ENCODE data around the gene FITM1. TPM values are rescaled to one million over a fixed set of nuclear protein-coding genes. Genes with fewer than 3 reads are reported as not detected.

The FITM1 gene
- total RNA-seq, 4 donors from 2014 or later: 0.61 to 1.3 (median 1.0) TPM; not detected in 1

DNA sequence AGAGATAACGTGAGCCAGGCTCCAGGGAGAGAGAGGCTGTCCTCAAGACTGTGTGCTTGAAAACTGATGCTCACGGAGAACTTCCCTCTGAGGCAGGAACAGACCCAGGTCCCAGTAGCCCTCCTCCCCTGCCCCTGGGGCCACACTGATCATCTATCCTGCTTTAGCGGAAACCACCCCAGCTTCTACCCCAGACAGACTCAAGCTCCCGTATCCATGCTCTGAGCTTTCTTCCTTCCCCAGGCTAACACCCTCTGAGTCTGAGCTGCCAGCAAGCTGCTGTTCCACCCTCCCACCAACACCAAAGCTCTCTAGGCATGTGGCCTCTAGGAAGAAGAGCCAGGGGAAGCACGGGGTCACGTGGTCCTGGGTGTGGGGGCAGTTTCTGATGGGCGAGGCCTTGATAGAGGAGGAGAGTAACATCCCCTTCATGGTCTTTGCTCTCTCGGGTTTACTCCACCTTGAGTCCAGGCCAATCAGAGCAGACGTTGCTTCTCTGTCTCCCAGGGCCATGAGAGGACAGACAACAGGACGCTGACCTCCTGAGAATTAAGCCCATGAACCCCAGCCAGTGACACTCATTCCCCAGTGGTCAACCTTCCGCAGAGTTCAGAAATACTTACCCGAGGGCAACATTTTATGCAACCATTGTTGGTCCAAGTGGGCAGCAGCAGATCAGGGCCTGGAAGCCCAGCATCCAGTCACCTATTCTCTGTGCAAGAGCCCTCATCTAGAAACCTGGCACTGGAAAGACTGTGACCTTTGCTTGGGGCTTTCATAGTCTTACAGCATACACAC is 35.0 kb upstream of the FITM1 start:
- DNase-seq (ENCODE audit: low spot score in 2 of 2): peak; percentile 44 to 92
- TF ChIP-seq POLR2A (IDR thresholded peaks at IDR 0.05): no peak
- TF ChIP-seq, protein P1, sequence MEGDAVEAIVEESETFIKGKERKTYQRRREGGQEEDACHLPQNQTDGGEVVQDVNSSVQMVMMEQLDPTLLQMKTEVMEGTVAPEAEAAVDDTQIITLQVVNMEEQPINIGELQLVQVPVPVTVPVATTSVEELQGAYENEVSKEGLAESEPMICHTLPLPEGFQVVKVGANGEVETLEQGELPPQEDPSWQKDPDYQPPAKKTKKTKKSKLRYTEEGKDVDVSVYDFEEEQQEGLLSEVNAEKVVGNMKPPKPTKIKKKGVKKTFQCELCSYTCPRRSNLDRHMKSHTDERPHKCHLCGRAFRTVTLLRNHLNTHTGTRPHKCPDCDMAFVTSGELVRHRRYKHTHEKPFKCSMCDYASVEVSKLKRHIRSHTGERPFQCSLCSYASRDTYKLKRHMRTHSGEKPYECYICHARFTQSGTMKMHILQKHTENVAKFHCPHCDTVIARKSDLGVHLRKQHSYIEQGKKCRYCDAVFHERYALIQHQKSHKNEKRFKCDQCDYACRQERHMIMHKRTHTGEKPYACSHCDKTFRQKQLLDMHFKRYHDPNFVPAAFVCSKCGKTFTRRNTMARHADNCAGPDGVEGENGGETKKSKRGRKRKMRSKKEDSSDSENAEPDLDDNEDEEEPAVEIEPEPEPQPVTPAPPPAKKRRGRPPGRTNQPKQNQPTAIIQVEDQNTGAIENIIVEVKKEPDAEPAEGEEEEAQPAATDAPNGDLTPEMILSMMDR (IDR thresholded peaks at IDR 0.05): peak in 1 of 3 donors; percentile 91
- intact Hi-C loops (cut with DNase I; ENCODE audit: low total_unique reads): loop anchor here (10.0 kb wide), 1 partner anchor 81 kb away; no protein-coding TSS in a partner anchor
- peak overlapping the region; percentile 73 for H3K4me3 ChIP-seq (ENCODE audit: low read depth, poor library complexity, severe bottlenecking)
- WGBS, 2 donors: 40 to 46% methylated on average over 12 of the region's 12 CpGs

DNA sequence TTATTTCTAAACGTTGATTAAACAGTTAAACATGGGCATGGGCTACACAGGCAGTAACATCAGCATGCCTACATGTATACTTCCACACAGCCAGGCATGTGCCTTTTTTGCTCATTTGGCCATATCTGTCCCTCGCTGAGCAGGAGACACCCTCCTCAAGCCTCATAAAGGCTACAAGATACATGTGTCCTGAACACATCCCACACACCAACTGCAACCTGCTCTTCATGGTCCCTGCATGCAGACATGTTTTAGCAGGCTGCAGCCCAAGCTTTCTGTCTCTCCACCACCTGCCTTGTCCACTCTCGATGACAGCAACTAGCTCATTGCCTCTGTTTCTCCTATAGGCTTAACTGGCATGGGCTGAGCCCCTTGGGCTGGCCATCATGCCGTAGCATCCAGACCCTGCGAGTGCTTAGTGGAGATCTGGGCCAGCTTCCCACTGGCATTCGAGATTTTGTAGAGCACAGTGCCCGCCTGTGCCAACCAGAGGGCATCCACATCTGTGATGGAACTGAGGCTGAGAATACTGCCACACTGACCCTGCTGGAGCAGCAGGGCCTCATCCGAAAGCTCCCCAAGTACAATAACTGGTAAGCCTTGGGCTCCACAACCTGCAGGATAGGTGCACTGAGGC is 33.8 kb upstream of the FITM1 start:
- DNase-seq (ENCODE audit: low spot score in 2 of 2): no peak
- 93 to 94% methylated on average over 8 of the region's 8 CpGs for WGBS, 2 donors
- intact Hi-C loops (cut with DNase I; ENCODE audit: low total_unique reads): loop anchor here (10.0 kb wide), 1 partner anchor 82 kb away; no protein-coding TSS in a partner anchor
- TF ChIP-seq, protein P1 (IDR thresholded peaks at IDR 0.05): no peak
- no peak for TF ChIP-seq POLR2A (IDR thresholded peaks at IDR 0.05)
- no peak overlapping the region for H3K4me3 ChIP-seq (ENCODE audit: low read depth, poor library complexity, severe bottlenecking)

DNA sequence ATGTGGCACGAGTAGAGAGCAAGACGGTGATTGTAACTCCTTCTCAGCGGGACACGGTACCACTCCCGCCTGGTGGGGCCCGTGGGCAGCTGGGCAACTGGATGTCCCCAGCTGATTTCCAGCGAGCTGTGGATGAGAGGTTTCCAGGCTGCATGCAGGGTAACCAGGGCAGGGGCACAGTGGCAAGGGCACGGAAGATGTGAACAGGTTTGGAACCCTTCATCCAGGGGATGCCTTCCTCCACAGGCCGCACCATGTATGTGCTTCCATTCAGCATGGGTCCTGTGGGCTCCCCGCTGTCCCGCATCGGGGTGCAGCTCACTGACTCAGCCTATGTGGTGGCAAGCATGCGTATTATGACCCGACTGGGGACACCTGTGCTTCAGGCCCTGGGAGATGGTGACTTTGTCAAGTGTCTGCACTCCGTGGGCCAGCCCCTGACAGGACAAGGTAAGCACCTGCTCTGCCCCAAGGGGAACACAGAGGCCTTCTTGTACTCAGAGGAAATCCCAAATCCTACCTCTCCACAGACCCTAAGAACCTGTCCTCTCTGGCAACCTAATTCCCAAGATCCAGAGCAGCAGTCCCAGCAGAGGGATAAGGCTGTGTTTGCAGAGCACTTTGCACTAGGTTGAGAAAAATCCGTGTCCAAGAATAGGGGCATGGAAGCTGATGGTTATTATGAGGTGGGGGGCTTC is 32.1 kb upstream of the FITM1 start:
- H3K4me3 ChIP-seq (ENCODE audit: low read depth, poor library complexity, severe bottlenecking): no peak overlapping the region
- no peak for DNase-seq (ENCODE audit: low spot score in 2 of 2)
- no peak for TF ChIP-seq POLR2A (IDR thresholded peaks at IDR 0.05)
- TF ChIP-seq, protein P1 (IDR thresholded peaks at IDR 0.05): no peak
- intact Hi-C loops (cut with DNase I; ENCODE audit: low total_unique reads): loop anchor here (10.0 kb wide), 1 partner anchor 84 kb away; no protein-coding TSS in a partner anchor
- WGBS, 2 donors: 94 to 96% methylated on average over 15 to 16 of the region's 16 CpGs

DNA sequence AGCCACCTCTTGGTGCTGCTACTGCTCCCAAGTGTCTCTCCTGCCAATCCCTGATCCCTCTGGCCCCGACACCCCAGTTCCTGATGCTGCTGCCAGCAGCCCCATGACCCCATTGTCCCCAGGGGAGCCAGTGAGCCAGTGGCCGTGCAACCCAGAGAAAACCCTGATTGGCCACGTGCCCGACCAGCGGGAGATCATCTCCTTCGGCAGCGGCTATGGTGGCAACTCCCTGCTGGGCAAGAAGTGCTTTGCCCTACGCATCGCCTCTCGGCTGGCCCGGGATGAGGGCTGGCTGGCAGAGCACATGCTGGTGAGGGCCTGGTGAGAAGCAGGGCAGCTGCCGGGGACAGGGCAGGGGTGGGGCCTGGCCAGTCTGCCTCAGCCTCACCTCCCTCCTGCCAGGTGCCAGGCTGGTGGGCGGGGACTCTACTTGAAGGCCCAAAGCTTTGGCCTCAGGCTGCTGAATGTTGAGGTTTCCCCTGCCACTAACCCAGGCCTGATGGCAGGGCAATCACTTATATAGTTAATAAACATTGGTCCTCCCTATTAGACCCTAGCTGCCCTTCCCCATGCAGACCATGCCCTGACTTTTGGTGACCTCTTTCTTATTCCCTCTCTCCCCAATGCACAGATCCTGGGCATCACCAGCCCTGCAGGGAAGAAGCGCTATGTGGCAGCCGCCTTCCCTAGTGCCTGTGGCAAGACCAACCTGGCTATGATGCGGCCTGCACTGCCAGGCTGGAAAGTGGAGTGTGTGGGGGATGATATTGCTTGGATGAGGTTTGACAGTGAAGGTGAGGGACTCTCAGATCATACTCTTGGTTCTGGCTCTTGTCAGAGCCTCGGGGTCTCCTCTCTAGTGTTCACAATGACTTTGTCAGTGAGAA is 31.3 kb upstream of the FITM1 start:
- WGBS, 2 donors: 81 to 87% methylated on average over 17 of the region's 17 CpGs
- TF ChIP-seq POLR2A (IDR thresholded peaks at IDR 0.05): no peak
- TF ChIP-seq, protein P1 (IDR thresholded peaks at IDR 0.05): no peak
- intact Hi-C loops (cut with DNase I; ENCODE audit: low total_unique reads): loop anchor here (10.0 kb wide), 1 partner anchor 84 kb away; no protein-coding TSS in a partner anchor
- H3K4me3 ChIP-seq (ENCODE audit: low read depth, poor library complexity, severe bottlenecking): no peak overlapping the region
- DNase-seq (ENCODE audit: low spot score in 2 of 2): no peak
